Gastrocnemius medialis (tissue), 4 donors: ENCODE data around the gene FNDC3B. TPM values are rescaled to one million over a fixed set of nuclear protein-coding genes. Genes with fewer than 3 reads are reported as not detected.

Experiments used
- ATAC-seq, 2 donors: fragments of 150-250 bp; one replicate each; pipeline ENCODE4 v1.9.1; 2016
- DNase-seq, 2 donors: peaks; one replicate each; pipeline ENCODE4 v3.0.0-alpha.2; 2019
- H3K27ac ChIP-seq, 4 donors: fragments of 200-600 bp; sonication (generic); 1 replicate in 1 of 4; 2 replicates in 3 of 4; pipeline ENCODE4 v1.5.1; 2016 to 2018; ENCODE audit warnings: mild to moderate bottlenecking in 2 of 4, moderate library complexity in 1 of 4
- H3K27me3 ChIP-seq, 3 donors: fragments of 200-600 bp; sonication (generic) in 2 of 3; 1 replicate in 1 of 3; 2 replicates in 2 of 3; pipeline versions ENCODE4 v1.5.1 to v1.6.0; 2016 to 2019; ENCODE audit warnings: mild to moderate bottlenecking in 1 of 3, moderate library complexity in 1 of 3
- H3K36me3 ChIP-seq, 2 donors: fragments of 200-600 bp; sonication (generic) in 1 of 2; one replicate each; pipeline ENCODE4 v1.5.1; 2017 to 2018
- H3K4me1 ChIP-seq, 2 donors: fragments of 200-600 bp; sonication (generic) in 1 of 2; one replicate each; pipeline ENCODE4 v1.5.1; 2016 to 2017; ENCODE audit warnings: mild to moderate bottlenecking in 2 of 2
- H3K4me3 ChIP-seq, 4 donors: fragments of 200-600 bp; sonication (generic) in 3 of 4; 1 replicate in 1 of 4; 2 replicates in 3 of 4; pipeline ENCODE4 v1.5.1; 2016 to 2019; ENCODE audit warnings: mild to moderate bottlenecking in 2 of 4
- H3K9me3 ChIP-seq, 3 donors: fragments of 200-600 bp; sonication (generic) in 2 of 3; 1 replicate in 1 of 3; 2 replicates in 2 of 3; pipeline ENCODE4 v1.5.1; 2016 to 2019
- CTCF ChIP-seq, 5 experiments: fragments of 450-650 bp in 3 of 5; fragments of 200-600 bp in 2 of 5; sonication (generic) in 2 of 5; IDR thresholded peaks in 4 of 5; conservative IDR thresholded peaks in 1 of 5; 1 replicate in 4 of 5; 2 replicates in 1 of 5; pipeline ENCODE4 v1.5.1; 2016 to 2019; ENCODE audit warnings: antibody characterized with exemption in 5 of 5, mild to moderate bottlenecking in 3 of 5, moderate library complexity in 3 of 5
- POLR2A ChIP-seq, 2 donors: fragments of 450-650 bp; IDR thresholded peaks; one replicate each; pipeline ENCODE4 v1.6.1; 2017; ENCODE audit warnings: antibody characterized with exemption in 2 of 2, mild to moderate bottlenecking in 2 of 2, moderate library complexity in 2 of 2
- in situ Hi-C, 4 donors: fragments of 200-750 bp; cut with MboI; loops; one replicate each; pipeline versions ENCODE4 v1.15.0 to v1.8.0; 2017; ENCODE audit warnings: low sequenced_read_pairs in 4 of 4
- intact Hi-C: fragments of 100-400 bp; cut with DNase I; formaldehyde crosslinking; loops from one replicate; pipeline ENCODE4 v1.15.1; 2023; ENCODE audit warnings: low total_unique reads
- total RNA-seq, 4 donors: library from RNA; depleted of rRNA; stranded (reverse); fragments of >200 nt; gene quantifications; one replicate each; pipeline versions ENCODE4 v1.1.0 to v1.2.3, GENCODE V29; 2016

FNDC3B gene
- total RNA-seq, 4 donors from 2014 or later = 42.5 to 110 (median 74.2) TPM

GRCh38 chr3:172112078-172112733, 72.8 kb downstream of the FNDC3B start:
- peaks cover 0 to 45% of the 10 kb centered on the region in 2 donors for H3K36me3 ChIP-seq

GRCh38 chr3:172112734-172113120, 73.3 kb downstream of the FNDC3B start:
- intact Hi-C loops = no loop called here
- Histone ChIP-seq H3K4me3 (no peak overlapping the region), H3K4me1 (peaks cover 6 to 10% of the 10 kb centered on the region in 2 donors), H3K36me3 (peaks cover 0 to 45% of the 10 kb centered on the region in 2 donors), H3K9me3 (no peaks in the 10 kb centered on the region), H3K27me3 (no peaks in the 10 kb centered on the region), H3K27ac (no peak overlapping the region)
- ATAC-seq (no peak), DNase-seq (no peak)
- in situ Hi-C loops = no loop called here
- TF ChIP-seq POLR2A (IDR thresholded peaks at IDR 0.05) (no peak), CTCF (IDR thresholded peaks at IDR 0.05 in 4 of 5, conservative IDR thresholded peaks at IDR 0.05 in 1 of 5) (no peak)

More at GRCh38 chr3:172112078-172112733, 72.8 kb downstream of the FNDC3B start:
- H3K27me3 ChIP-seq = no peaks in the 10 kb centered on the region
- no peak overlapping the region for H3K4me3 ChIP-seq
- in situ Hi-C loops = no loop called here
- H3K9me3 ChIP-seq = no peaks in the 10 kb centered on the region
- intact Hi-C loops = no loop called here
- TF ChIP-seq CTCF (IDR thresholded peaks at IDR 0.05 in 4 of 5, conservative IDR thresholded peaks at IDR 0.05 in 1 of 5) (no peak), POLR2A (IDR thresholded peaks at IDR 0.05) (no peak)
- H3K4me1 ChIP-seq = peaks cover 10 to 14% of the 10 kb centered on the region in 2 donors
- ATAC-seq = no peak
- no peak overlapping the region for H3K27ac ChIP-seq
- DNase-seq = no peak

- ATAC-seq (no peak), DNase-seq (no peak)
- Histone ChIP-seq H3K4me1 (peaks cover 0 to under 1% of the 10 kb centered on the region in 2 donors), H3K4me3 (no peak overlapping the region), H3K27ac (no peak overlapping the region), H3K9me3 (no peaks in the 10 kb centered on the region), H3K27me3 (no peaks in the 10 kb centered on the region), H3K36me3 (peaks cover 0 to 45% of the 10 kb centered on the region in 2 donors)
- in situ Hi-C loops = no loop called here
- TF ChIP-seq CTCF (IDR thresholded peaks at IDR 0.05 in 4 of 5, conservative IDR thresholded peaks at IDR 0.05 in 1 of 5) (no peak), POLR2A (IDR thresholded peaks at IDR 0.05) (no peak)
- intact Hi-C loops = no loop called here
These were observed 74.3 kb downstream of the FNDC3B start for GRCh38 chr3:172113710-172114109.

DNA sequence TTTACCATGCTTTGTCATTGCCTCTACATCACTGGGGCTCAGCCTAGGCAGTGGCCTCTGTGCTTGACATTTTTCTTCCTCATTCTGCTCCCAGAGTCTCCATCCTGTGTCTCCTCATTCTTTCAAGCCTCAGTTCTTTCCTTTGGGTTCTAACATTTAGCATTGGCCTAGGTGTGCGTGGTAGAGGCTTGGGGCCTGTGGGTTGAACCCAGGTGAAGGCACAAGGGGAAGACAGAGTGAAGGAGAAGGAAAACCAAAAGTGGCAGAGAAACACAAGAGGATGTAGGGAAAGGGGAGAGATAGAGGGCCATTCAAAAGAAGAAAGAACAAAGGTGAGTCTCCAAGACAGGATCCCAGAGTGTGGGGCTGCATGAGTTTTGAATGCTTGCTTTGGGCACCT, 75.7 kb downstream of the FNDC3B start:
- intact Hi-C loops = no loop called here
- ATAC-seq (no peak), DNase-seq (no peak)
- in situ Hi-C loops = no loop called here
- Histone ChIP-seq H3K27ac (no peak overlapping the region), H3K4me1 (no peaks in the 10 kb centered on the region), H3K36me3 (peaks cover 0 to 45% of the 10 kb centered on the region in 2 donors), H3K27me3 (no peaks in the 10 kb centered on the region), H3K9me3 (no peaks in the 10 kb centered on the region), H3K4me3 (no peak overlapping the region)
- no peak for TF ChIP-seq POLR2A (IDR thresholded peaks at IDR 0.05)
- no peak for TF ChIP-seq CTCF (IDR thresholded peaks at IDR 0.05 in 4 of 5, conservative IDR thresholded peaks at IDR 0.05 in 1 of 5)

DNA sequence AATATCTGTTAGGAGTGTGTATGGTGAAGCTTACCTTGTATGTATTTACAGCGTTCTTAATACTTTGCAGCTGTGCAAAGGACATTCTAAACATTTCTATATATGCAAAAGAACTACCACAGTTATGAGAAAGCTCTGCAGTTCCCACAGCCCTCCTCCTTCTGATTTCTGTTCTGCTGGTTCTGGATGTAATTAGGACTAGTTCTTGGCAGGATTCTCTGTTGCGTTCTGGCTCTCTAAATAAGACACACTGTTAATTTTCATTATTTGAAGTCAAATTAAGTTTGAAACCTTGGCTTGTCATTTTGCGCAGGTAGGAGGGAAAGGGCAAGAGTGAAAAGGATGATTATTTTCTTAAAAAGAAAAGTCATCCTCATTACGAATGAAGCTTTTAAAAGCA, 76.4 kb downstream of the FNDC3B start:
- H3K27me3 ChIP-seq = no peaks in the 10 kb centered on the region
- DNase-seq (no peak), ATAC-seq (no peak)
- no peaks in the 10 kb centered on the region for H3K9me3 ChIP-seq
- no peak overlapping the region for H3K27ac ChIP-seq
- H3K36me3 ChIP-seq = peaks cover 0 to 45% of the 10 kb centered on the region in 2 donors
- H3K4me3 ChIP-seq = no peak overlapping the region
- intact Hi-C loops (no loop called here), in situ Hi-C loops (no loop called here)
- no peaks in the 10 kb centered on the region for H3K4me1 ChIP-seq
- TF ChIP-seq CTCF (IDR thresholded peaks at IDR 0.05 in 4 of 5, conservative IDR thresholded peaks at IDR 0.05 in 1 of 5) (no peak), POLR2A (IDR thresholded peaks at IDR 0.05) (no peak)
